ENCODE results near the gene APC.
"Not testable (repeated sequence)": the region's sequence is repeated elsewhere in the genome, so short reads cannot be mapped to it uniquely, and the experiment has no call there.

Gene APC

DNA sequence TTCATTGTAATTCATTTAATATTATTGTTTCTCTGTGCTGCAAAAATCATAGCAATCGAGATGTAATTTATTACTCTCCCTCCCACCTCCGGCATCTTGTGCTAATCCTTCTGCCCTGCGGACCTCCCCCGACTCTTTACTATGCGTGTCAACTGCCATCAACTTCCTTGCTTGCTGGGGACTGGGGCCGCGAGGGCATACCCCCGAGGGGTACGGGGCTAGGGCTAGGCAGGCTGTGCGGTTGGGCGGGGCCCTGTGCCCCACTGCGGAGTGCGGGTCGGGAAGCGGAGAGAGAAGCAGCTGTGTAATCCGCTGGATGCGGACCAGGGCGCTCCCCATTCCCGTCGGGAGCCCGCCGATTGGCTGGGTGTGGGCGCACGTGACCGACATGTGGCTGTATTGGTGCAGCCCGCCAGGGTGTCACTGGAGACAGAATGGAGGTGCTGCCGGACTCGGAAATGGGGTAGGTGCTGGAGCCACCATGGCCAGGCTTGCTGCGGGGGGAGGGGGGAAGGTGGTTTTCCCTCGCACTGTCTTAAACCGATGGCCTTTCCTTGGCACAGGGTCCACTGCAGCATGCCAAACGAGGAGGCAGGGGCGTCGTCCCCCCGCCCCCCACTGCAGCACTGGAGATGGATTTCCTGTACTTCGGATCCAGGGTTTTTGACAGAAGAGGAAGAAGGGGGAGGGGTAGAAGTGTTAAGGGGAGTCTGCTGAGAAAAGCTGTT is at the start of gene APC:
Gene APC (plus strand): TSS at position 423 of the 728 bp plus-strand sequence. CDS start 17,006 bp downstream, outside the sequence.
- peak; percentile 38 for DNase-seq

DNA sequence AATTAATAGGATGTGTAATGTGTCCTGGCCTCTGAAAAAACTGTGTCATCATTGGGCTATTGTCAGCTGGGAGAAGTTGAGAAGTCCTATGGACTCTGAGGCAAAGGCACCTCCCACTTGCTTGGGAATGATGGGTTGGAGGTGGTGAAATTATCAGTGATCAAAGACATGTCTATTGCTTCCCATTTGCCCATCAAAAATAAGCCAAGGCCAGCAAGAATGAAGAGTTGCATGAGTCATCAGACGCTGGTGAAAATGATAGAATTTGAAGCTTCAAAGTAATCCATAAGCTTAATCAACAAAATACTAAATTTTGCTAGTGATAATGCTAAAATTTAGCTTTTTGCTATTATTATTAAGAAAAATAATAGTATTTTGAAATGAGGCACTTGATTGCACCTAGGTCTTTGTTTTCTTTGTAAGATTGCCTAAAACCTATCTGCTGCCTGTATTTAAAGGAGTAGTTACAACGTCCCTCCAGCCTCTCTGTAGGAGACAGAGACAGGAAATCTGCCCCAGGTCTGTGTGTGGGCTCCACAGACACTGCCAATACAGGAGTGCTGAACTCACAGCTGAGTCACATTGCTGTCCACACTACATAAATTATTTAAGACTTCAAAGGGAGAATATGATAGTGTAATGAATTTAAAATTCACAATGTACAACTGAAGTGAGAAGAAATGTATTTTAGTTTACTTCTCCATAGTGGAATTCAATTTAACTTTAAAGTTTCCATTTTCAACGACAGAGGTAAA is 48.4 kb upstream of the APC start:
- no peak for DNase-seq

DNA sequence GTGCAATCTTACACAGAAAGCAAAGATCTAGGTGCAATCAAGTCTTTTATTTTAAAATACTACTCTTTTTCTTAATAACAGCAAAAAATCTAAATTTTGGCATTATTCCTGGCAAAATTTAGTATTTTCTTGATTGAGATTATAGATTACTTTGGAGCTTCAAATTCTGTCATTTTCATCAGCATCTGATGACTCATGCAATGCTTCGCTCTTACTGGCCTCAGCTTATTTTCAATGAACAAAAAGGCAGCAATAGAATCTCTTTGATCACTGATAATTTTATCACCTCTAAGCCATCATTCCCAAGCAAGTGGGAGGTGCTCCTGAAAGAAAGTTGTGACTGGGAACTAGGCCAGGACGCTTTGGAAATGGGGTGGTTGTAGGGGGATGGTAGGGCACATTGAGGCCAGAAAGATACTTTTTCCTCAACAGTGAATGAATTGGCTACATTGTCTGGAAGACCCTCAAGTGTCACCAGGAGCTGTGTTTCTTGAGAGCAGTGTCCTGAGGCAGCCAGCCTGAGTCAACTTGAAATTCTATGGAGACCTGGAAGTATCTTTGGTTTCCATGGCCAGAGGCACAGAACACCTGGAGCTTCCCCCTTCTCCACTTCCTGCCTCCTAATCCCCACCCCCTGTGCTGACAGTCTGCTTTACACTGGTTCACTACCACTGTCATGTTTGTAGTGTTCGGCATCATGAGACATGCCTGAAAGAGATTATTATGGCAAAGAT is 46.9 kb upstream of the APC start:
- no peak for DNase-seq

DNA sequence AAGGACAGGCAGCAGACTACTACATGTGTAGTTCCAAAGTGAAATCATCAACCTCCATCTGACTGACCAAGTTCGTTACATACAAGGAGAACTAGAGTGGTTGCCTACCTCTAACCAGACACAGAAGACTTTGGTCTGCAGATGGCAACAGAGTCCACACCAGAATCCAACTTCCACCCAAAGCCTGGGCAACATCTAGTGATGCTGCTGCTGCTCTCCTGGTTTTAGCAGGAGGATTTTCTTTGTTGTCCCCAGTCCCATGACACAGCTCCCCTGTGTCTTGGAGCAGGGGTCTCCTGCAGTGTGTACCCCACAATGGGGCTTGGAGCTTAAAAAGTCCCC is 46.4 kb upstream of the APC start:
- no peak for DNase-seq

DNA sequence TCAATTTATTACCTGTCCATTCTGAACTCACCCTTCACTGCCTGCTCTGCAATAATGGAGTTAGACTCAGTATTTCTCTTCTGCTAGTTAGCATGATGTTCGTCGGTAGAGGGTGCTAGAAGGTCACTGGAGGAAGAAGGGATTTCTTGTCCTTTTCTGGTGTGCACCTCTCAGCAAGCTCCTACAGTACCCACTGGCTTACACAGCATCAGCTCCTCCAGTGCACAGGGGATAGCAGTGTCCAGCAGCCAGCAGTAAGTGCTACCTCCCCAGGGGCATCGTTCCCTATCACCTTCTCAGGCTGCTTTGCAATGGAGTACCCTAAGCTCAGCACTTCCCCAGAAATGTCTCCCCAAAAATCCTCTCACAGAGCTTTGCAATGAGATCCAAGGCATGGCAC is 45.9 kb upstream of the APC start:
- no peak for DNase-seq

DNA sequence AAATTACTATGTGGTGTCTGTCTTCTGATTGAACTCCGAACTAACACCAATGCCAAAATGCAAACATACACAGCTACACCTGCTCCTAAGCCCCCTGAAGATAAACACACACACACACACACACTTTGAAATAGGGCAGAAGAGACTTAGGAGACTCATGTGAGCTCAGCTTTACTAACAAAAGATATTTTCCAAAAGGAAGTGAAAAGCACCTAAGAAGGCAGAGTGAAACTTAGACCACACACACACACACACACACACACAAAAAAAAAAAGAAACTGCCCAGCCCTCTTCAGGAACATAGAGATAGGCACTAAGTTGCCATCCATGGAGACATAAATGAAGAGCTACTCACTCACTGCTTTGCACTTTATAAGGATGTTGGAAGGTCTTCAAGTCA is 45.2 kb upstream of the APC start:
- no peak for DNase-seq

DNA sequence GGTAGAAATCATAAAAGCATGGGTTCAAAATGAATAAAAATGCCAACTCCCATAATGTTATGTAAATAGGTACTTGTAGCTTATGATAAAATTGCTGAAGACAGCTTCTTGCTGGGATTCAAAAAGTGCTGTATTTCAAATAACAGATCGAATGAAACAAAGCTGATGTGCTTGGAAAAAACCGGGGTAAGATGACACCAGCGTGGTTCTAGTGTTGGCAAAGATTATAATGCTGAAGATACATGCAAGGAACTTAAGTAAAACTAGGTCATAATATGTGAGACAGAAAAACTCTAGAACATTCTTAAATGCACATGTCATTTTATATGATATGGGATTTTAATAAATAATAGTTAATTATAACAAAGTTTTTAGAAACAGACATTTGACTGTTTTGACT is 44.4 kb upstream of the APC start:
- no peak for DNase-seq

DNA sequence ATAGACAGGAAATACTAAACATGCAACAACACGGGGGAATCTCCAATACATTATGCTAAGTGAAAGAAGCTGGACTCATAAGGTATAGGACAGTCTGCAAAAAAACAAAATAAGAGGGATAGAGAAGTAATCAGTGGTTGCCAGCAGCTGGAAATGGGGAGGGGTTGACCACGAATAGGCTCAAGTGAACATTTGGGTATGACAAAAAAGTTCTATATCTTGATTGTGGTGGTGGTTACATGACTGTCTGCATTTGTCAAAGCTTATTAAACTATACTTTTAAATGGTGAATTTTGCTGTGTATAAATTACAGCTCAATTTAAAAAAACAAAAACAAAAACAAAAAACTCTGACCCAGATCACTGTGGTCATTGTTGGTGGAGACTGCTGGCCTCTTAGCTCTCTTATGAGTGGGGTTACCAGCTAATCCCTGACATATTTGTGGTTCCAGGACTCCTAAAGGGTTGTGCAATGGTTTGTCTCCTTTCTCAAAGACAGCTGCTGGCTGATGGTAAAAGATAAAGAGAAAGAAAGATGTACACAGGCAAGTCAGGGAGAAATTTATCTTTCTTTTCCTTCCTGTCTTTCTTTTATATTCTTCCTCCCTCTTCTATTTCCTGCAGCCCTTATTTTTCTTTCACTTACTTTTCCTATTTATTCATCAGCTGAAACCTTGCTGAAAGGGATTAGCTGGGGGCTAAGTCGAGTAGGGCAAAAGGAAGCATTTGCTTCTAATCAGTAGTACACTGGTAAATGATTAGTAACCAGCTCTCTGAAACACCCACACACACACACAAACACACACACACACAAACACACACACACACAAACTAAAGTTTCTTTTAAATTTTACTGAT is 42.6 kb upstream of the APC start:
- no peak for DNase-seq

DNA sequence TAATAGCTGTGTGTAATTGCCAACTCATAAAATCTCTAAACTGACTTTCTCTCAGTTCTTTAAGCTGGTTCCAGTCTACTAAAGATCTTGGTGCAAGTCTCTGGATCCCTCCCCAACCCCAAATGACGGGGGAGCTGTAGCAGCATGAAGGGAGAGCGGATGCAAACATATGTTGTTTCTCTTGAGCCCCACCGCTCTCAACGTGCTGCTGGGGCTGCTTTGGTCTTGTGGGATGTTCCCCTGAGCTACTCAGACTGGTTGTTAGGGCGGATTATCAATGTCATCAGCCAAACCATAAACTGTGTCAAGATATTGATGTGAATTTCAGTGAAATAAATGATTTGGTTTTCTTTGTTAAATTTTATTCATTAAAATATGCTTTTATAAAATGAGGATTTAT is 40.9 kb upstream of the APC start:
- no peak for DNase-seq

DNA sequence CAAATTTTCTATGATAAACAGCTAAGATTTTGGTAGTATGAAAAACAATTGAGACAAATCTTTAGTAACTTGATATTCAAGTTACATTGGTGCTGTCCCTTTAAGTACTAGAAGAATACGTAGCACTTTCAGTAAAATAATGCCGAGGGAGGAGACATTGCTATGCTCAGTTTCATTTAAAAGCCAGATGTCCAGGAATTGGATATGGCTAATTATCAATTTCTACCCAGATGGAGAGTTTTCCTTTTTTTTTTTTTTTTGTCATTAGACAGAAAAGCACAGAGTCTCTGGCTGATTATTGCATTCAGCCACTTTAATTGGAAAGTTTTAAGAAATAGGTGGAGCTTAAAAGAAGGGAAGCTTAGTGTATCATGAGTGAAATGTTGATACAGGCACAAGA is 40.4 kb upstream of the APC start:
- no peak for DNase-seq

DNA sequence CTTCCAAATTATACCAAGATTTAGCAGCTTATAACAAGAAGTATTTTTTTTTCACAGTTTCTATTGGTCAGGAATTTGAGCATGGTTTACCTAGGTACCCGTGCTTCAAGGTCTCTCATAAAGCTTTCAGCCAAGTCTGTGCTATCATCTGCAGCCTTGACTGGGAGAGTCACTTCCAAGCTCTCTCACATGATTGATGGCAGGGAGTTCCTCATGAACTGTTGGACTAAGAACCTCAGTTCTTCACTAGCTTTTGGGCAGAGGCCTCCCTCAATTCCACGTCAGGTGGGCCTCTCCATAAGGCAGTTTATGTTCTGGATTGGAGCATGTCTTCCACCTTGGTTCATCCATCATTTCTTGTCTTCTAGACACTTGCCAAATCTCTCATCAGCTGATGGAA is 39.9 kb upstream of the APC start:
- DNase-seq, result no peak

DNA sequence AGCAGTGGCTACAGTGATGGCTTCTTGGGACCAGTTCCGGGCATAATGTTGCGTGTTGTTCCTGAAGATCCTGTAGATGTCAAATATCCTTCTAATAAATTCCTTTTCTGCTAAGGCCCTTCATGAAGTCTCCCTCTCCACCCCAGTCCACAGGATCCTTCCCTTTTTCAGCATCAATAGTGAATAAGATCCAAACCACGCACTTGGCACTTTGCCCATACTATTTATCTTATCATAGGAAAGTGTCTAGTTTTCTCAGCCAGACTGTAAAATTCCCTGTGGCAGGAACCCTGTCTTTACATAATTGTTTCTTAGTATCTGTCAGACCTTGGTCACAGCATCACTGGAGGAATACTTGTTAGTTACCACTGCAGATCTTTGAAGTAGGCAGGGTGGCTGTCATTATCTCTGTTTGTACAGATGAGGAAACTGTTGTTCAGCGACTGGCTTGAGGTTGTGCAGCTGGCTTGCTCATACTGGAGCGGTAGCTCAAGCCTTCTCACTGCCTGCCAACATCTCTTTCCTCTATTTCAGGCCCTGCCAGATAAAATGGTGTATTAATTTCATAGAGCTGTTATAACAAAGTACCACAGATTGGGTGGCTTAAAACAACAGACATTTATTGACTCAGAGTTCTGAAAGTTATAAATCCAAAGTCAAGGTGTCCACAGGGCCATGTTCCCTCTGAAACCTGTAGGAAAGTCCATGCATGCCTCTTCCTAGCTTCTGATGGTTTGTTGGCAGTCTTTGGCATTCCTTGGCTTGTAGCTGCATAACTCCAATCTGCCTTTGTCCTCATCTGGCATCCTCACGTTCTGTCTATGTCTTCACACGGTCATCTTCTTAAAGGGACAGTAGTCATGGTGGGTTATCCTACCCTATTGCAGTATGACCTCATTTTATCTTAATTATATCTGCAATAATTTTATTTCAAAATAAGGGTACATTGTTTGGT is 33.5 kb upstream of the APC start:
- no peak for DNase-seq

DNA sequence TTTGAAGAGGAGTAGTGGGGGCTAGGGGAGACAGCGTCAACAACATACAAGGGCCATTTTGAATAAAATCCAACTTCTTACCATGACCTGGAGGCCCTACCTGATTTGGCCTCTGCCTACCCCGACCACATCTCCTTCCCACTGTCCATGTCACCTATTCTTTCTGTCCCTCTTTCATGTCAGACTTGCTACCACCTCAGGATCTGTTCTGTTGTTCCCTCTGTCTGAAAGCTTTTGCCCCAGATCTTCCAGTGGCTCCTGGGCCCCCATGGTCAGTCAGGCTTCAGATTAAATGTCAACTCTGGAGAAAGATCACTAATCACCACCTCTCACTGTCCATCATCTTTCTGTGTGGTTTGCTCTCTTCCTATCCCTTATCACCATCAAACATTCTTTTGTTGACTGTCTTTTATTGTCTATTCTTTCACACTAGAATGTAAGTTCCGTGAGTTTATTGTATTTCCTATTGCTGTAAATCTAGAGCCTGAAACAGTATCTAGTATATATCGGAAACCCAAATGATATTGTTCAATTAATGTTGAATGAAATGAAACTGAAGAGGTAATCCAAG is 31.2 kb upstream of the APC start:
- DNase-seq, result no peak

DNA sequence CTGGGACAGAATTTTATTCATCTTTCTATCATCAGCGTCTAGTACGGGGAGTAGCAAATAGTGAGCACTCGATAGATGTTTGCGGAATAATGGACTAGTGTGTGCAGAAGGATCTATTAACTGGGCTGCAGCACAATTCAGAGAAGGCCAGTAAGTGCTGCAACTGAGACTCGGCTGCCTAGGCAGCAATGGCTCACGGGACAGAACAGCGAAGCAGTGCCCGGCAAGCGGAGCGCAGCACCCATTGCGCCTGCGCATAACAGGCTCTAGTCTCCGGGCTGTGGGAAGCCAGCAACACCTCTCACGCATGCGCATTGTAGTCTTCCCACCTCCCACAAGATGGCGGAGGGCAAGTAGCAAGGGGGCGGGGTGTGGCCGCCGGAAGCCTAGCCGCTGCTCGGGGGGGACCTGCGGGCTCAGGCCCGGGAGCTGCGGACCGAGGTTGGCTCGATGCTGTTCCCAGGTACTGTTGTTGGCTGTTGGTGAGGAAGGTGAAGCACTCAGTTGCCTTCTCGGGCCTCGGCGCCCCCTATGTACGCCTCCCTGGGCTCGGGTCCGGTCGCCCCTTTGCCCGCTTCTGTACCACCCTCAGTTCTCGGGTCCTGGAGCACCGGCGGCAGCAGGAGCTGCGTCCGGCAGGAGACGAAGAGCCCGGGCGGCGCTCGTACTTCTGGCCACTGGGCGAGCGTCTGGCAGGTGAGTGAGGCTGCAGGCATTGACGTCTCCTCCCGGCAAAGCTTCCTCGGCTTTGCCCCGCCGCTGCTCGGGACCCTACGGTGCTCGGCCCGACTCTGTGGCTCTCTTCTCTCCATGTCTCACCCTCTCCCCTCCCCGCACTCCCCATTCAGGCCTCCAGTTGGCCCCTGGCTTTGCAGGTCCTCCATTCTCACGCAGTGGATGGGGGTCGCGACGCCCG is 30.2 kb upstream of the APC start:
- peak; percentile 95 for DNase-seq

DNA sequence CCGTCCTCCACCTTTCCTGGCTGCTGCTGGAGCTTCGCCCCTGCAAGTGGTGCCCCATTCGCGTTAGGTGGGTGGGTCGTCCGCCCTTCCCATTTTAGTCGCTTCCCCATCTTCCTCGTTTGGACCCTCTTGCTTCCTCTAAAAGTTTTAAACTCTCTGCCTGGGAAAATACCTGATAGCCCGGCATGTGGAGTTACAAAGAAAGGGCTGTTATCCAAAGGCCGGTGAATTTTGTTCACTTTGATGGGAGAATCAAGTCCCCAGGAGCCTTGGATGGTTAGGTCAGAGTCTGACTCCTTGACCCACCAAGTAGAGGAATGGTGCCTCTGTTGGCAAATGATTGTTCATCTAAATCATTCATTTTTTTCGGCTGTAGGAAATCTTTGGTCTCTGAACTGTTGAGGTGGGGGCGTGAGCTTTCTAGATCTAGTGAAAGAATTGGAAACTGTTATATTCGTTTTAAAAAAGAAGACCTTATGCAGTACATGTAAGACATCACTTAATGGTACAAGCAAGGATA is 29.5 kb upstream of the APC start:
- no peak for DNase-seq

DNA sequence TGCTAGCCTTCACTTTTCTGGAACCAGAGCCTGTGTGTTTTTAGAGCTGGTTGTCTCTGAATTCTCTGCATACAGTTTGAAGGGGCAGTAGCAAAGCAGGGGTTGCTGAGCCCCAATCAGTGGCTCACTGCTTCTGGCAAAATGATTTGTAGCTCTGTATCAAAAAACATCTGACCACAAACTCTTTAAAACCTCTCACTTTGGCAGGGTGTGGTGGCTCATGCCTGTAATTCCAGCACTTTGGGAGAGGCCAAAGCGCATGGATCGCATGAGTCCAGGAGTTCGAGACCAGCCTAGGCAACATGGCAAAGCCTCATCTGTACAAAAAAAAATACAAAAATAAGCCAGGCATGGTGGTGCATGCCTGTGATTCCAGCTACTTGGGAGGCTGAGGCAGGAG is 28.3 kb upstream of the APC start:
- DNase-seq, result no peak

DNA sequence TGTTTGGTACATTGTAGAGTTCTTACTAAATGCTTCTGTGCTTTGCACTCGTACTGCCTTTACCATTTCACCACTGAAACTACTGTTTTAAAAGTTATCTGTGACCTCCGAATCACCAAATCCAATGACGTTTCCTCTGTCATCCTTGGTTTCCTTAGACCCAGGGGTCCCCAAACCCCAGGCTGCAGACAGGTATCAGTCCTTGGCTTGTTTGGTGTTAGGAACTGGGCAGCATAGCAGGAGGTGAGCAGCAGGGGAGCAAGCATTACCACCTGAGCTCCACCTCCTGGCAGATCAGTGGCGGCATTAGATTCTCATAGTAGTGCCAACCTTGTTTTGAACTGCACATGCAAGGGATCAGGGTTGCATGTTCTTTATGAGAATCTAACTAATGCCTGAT is 26.8 kb upstream of the APC start:
- no peak for DNase-seq

DNA sequence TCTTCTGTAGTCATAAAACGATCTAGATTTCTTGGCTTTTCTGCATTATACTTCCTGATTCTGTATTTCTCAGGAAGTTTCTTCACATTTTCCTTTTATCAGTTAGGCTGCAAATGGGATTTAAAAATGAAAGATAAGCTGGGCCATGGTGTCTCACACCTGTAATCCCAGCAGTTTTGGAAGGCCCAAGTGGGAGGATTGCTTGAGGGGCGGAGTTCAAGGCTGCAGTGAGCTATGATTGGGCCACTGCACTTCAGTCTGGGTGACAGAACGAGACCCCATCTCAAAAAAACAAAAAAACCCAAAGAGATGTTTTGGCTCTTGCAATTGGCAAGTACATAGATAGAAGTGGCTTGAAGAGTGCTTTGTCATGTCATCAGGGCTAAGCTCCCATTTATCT is 26.2 kb upstream of the APC start:
- DNase-seq, result no peak

DNA sequence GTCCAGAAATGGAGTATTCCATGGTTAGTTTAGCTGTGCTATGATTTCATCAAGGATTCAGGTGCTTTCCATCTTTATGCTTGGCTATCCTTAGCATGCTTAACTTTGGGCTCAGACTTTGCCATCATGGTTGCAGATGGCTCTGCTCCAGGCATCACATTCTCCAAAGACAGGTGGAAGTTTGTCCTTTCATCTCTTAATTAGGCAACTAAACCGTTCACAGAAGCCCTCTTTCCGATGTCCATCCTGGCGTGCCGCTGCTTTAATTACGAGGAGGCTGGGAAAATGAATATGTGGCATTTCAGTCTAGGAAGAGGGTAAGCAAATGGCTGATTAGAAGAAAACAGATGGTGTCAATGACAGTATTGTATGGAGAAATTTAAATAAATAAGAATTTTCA is 24.5 kb upstream of the APC start:
- DNase-seq, result no peak

DNA sequence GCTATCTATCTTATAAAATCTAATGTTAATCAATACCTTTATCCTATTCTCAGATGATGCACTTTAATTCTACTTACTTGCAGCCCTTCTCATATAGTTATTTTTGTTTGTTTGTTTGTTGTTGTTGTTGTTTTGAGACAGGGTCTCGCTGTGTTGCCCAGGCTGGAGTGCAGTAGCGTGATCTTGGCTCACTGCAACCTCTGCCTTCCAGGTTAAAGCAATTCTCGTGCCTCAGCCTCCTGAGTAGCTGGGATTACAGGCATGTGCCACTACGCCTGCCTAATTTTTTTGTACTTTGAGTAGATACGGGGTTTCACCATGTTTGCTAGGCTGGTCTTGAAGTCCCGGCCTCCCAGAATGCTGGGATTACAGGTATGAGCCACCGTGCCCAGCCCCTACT is 20.8 kb upstream of the APC start:
- not testable (repeated sequence) for DNase-seq

All from NCI-H187 treated with DMSO at 0.1 percent for 48 hours (cell line).